NCI-H128 (cell line): Measurements from ENCODE around the gene ISOC1.

Source experiments
- DNase-seq: peaks from one replicate; lab custom pipeline; 2025; ENCODE audit not compliant: unreplicated experiment; lab: John Stamatoyannopoulos, UW

Gene ISOC1

GRCh38 chr5:129124608-129125007, 30.1 kb downstream of the ISOC1 start:
- DNase-seq, result no peak

- no peak for DNase-seq
Measured at GRCh38 chr5:129125819-129126218, 31.3 kb downstream of the ISOC1 start.

- no peak for DNase-seq
Measured at GRCh38 chr5:129133553-129133952, 39.0 kb downstream of the ISOC1 start.

GRCh38 chr5:129135633-129136032, 41.1 kb downstream of the ISOC1 start:
- no peak for DNase-seq

GRCh38 chr5:129137637-129138036, 43.1 kb downstream of the ISOC1 start:
- no peak for DNase-seq

- no peak for DNase-seq
Measured at GRCh38 chr5:129141078-129141477, 46.5 kb downstream of the ISOC1 start.

- DNase-seq, result no peak
Measured at GRCh38 chr5:129141696-129142095, 47.1 kb downstream of the ISOC1 start.

GRCh38 chr5:129155876-129156275, 61.3 kb downstream of the ISOC1 start:
- DNase-seq, result no peak

- no peak for DNase-seq
Measured at GRCh38 chr5:129161830-129162229, 67.3 kb downstream of the ISOC1 start.
